H1 (cell line): ENCODE measurements around the gene ITGB5. TPM values are rescaled to one million over a fixed set of nuclear protein-coding genes. Genes with fewer than 3 reads are reported as not detected.

ENCODE experiments used
- CTCF ChIA-PET: fragments of 300-600 bp; sonication (Branson Sonifier 250); formaldehyde crosslinking; loops from one replicate; lab custom pipeline; 2021; ENCODE audit not compliant: partially characterized antibody; lab: Charles Lee
- POLR2A ChIA-PET: fragments of 300-600 bp; sonication (Branson Sonifier 250); formaldehyde crosslinking; loops from one replicate; lab custom pipeline; 2021; ENCODE audit warnings: inconsistent platforms; ENCODE audit not compliant: partially characterized antibody; lab: Charles Lee
- DNase-seq, 2 experiments: peaks; one replicate each; pipeline versions ENCODE4 v3.0.0 to v3.0.0-alpha.2; 2010 to 2022; ENCODE audit warnings: low spot score in 2 of 2, low read depth in 1 of 2, mixed read lengths in 1 of 2
- FAIRE-seq: peaks from 2 replicates; lab custom pipeline; 2011; peaks lifted over from hg19 to GRCh38; lab: Jason Lieb, UNC
- H2AFZ ChIP-seq: 2 replicates; pipeline ENCODE4 v1.8.1; 2012; ENCODE audit warnings: low read length, inconsistent platforms
- H2AK5ac ChIP-seq: 2 replicates; pipeline ENCODE4 v1.6.1; 2013; ENCODE audit warnings: low read depth, low read length
- H2BK120ac ChIP-seq: replicated peaks from 2 replicates; pipeline ENCODE3; 2013; ENCODE audit warnings: low read depth, low read length, inconsistent platforms
- H2BK12ac ChIP-seq: 2 replicates; pipeline ENCODE4 v1.6.1; 2013; ENCODE audit warnings: low read depth, low read length
- H2BK15ac ChIP-seq: 2 replicates; pipeline ENCODE4 v1.6.1; 2013; ENCODE audit warnings: low read length
- H2BK20ac ChIP-seq: 2 replicates; pipeline ENCODE4 v1.6.1; 2013; ENCODE audit warnings: low read length
- H2BK5ac ChIP-seq: 2 replicates; pipeline ENCODE4 v1.6.1; 2013; ENCODE audit warnings: low read depth, low read length
- H3K14ac ChIP-seq: 2 replicates; pipeline ENCODE4 v1.6.1; 2013; ENCODE audit warnings: inconsistent platforms; ENCODE audit not compliant: insufficient read length
- H3K18ac ChIP-seq: 2 replicates; pipeline ENCODE4 v1.6.1; 2013; ENCODE audit warnings: low read length; ENCODE audit errors: extremely low read depth
- H3K23ac ChIP-seq: 2 replicates; pipeline ENCODE4 v1.6.1; 2013; ENCODE audit warnings: inconsistent platforms; ENCODE audit not compliant: insufficient read length
- H3K23me2 ChIP-seq: 2 replicates; pipeline ENCODE4 v1.6.1; 2013; ENCODE audit warnings: low read depth, low read length
- H3K27ac ChIP-seq: 2 replicates; pipeline ENCODE4 v1.6.1; 2011; ENCODE audit warnings: low read depth, low read length, inconsistent platforms
- H3K27me3 ChIP-seq, 4 experiments: replicated peaks in 1 of 4; 1 replicate in 1 of 4; 2 replicates in 3 of 4; pipeline versions ENCODE4 v1.6.1 to v1.8.1; 2011 to 2013; ENCODE audit warnings: low read length in 3 of 4, mild to moderate bottlenecking in 3 of 4, inconsistent platforms in 2 of 4, mixed read lengths in 2 of 4, moderate library complexity in 1 of 4; ENCODE audit not compliant: control insufficient read depth in 3 of 4, insufficient read depth in 3 of 4; ENCODE audit errors: extremely low read depth in 1 of 4
- H3K36me3 ChIP-seq, 4 experiments: 2 replicates each; pipeline versions ENCODE4 v1.6.1 to v1.8.1; 2011 to 2013; ENCODE audit warnings: mild to moderate bottlenecking in 4 of 4, low read length in 3 of 4, moderate library complexity in 2 of 4, control low read depth in 1 of 4, inconsistent platforms in 1 of 4; ENCODE audit not compliant: insufficient read depth in 4 of 4, control insufficient read depth in 2 of 4
- H3K4ac ChIP-seq: replicated peaks from 2 replicates; pipeline ENCODE3; 2013; ENCODE audit warnings: low read length, low read depth, mixed read lengths, inconsistent platforms; ENCODE audit not compliant: insufficient read length
- H3K4me1 ChIP-seq, 4 experiments: replicated peaks in 1 of 4; 1 replicate in 1 of 4; 2 replicates in 3 of 4; pipeline versions ENCODE4 v1.6.1 to v1.8.1; 2011 to 2013; ENCODE audit warnings: low read length in 3 of 4, inconsistent platforms in 2 of 4, mixed read lengths in 1 of 4; ENCODE audit not compliant: insufficient read depth in 4 of 4, control insufficient read depth in 3 of 4
- H3K4me2 ChIP-seq, 2 experiments: 2 replicates each; pipeline versions ENCODE4 v1.6.1 to v1.8.1; 2011 to 2013; ENCODE audit warnings: low read depth in 2 of 2, low read length in 2 of 2, control low read depth in 1 of 2, inconsistent platforms in 1 of 2, mild to moderate bottlenecking in 1 of 2; ENCODE audit not compliant: insufficient read depth in 1 of 2
- H3K4me3 ChIP-seq, 4 experiments: fragments of 200-600, 300-600 bp in 1 of 4; sonication (generic), shearing (Covaris generic), sonication (Bioruptor Twin) in 1 of 4; 2 replicates each; pipeline versions ENCODE4 v1.5.1 to v1.8.1; 2011 to 2016; ENCODE audit warnings: low read length in 4 of 4, low read depth in 3 of 4, control low read depth in 2 of 4, inconsistent platforms in 2 of 4, mild to moderate bottlenecking in 2 of 4, mixed read lengths in 1 of 4, moderate library complexity in 1 of 4; ENCODE audit not compliant: insufficient read depth in 2 of 4; ENCODE audit errors: extremely low read depth in 1 of 4
- H3K56ac ChIP-seq: replicated peaks from 2 replicates; pipeline ENCODE3; 2013; ENCODE audit warnings: low read depth, mild to moderate bottlenecking, mixed read lengths, low read length, inconsistent platforms; ENCODE audit not compliant: insufficient read length
- H3K79me1 ChIP-seq: 2 replicates; pipeline ENCODE4 v1.6.1; 2013; ENCODE audit warnings: low read depth, low read length, control low read depth
- H3K79me2 ChIP-seq, 2 experiments: 2 replicates each; pipeline versions ENCODE4 v1.6.1 to v1.8.1; 2012 to 2013; ENCODE audit warnings: low read length in 2 of 2, mild to moderate bottlenecking in 2 of 2, inconsistent platforms in 1 of 2; ENCODE audit not compliant: insufficient read depth in 2 of 2, control insufficient read depth in 1 of 2
- H3K9ac ChIP-seq, 4 experiments: replicated peaks in 1 of 4; 1 replicate in 1 of 4; 2 replicates in 3 of 4; pipeline versions ENCODE4 v1.6.1 to v1.8.1; 2011 to 2013; ENCODE audit warnings: low read depth in 3 of 4, low read length in 3 of 4, control low read depth in 2 of 4, mild to moderate bottlenecking in 2 of 4, moderate library complexity in 2 of 4, inconsistent platforms in 1 of 4; ENCODE audit errors: extremely low read depth in 1 of 4
- H3K9me3 ChIP-seq, 2 experiments: 2 replicates each; pipeline versions ENCODE4 v1.6.1 to v1.8.1; 2012 to 2013; ENCODE audit warnings: mild to moderate bottlenecking in 2 of 2, moderate library complexity in 2 of 2, control low read depth in 1 of 2, inconsistent platforms in 1 of 2, low read depth in 1 of 2, low read length in 1 of 2, mixed read lengths in 1 of 2; ENCODE audit not compliant: insufficient read depth in 2 of 2
- H4K20me1 ChIP-seq, 2 experiments: replicated peaks in 1 of 2; 2 replicates each; pipeline versions ENCODE3 to v1.8.1; 2011 to 2013; ENCODE audit warnings: inconsistent platforms in 2 of 2, low read length in 2 of 2, mild to moderate bottlenecking in 1 of 2; ENCODE audit not compliant: insufficient read depth in 2 of 2, control insufficient read depth in 1 of 2
- H4K5ac ChIP-seq: 2 replicates; pipeline ENCODE4 v1.6.1; 2013; ENCODE audit warnings: low read length, low read depth, mixed read lengths, inconsistent platforms; ENCODE audit not compliant: insufficient read length
- H4K8ac ChIP-seq: 2 replicates; pipeline ENCODE4 v1.8.0; 2013; ENCODE audit warnings: mild to moderate bottlenecking, moderate library complexity, low read length, inconsistent platforms; ENCODE audit not compliant: insufficient read depth; ENCODE audit errors: extremely low read depth
- H4K91ac ChIP-seq: replicated peaks from 2 replicates; pipeline ENCODE3; 2013; ENCODE audit warnings: low read length, mixed read lengths, inconsistent platforms; ENCODE audit not compliant: insufficient read length
- ASH2L ChIP-seq: fragments of 200-600, 300-600 bp; sonication (generic); IDR thresholded peaks from one replicate; pipeline ENCODE4 v1.7.1; 2017; ENCODE audit warnings: low read length
- ATF3 ChIP-seq: IDR thresholded peaks from 2 replicates; pipeline ENCODE4 v1.6.1; 2011; ENCODE audit warnings: low read depth, mild to moderate bottlenecking, low read length; ENCODE audit not compliant: insufficient read depth
- BACH1 ChIP-seq: IDR thresholded peaks from 2 replicates; pipeline ENCODE4 v1.6.1; 2012; ENCODE audit warnings: low read length, improper control_type of control experiment
- CBX8 ChIP-seq: fragments of 300-800, 300-1000 bp; sonication (generic); IDR thresholded peaks from 2 replicates; pipeline ENCODE4 v1.7.1; 2016; ENCODE audit warnings: low read depth, low read length, borderline replicate concordance
- CHD1 ChIP-seq: IDR thresholded peaks from 2 replicates; pipeline ENCODE4 v1.6.1; 2012; ENCODE audit warnings: low read depth, low read length, improper control_type of control experiment
- CTBP2 ChIP-seq: IDR thresholded peaks from 2 replicates; pipeline ENCODE4 v1.7.0; 2011; ENCODE audit warnings: borderline replicate concordance, mild to moderate bottlenecking, moderate library complexity, mixed read lengths, low read length; ENCODE audit not compliant: insufficient read depth, insufficient read length
- FOSL1 ChIP-seq: IDR thresholded peaks from 2 replicates; pipeline ENCODE4 v1.6.1; 2011; ENCODE audit warnings: mild to moderate bottlenecking, low read depth, low read length, moderate library complexity; ENCODE audit not compliant: insufficient read depth
- MAFK ChIP-seq: IDR thresholded peaks from 2 replicates; pipeline ENCODE4 v1.6.1; 2012; ENCODE audit warnings: low read depth, mild to moderate bottlenecking, improper control_type of control experiment, low read length
- PHF8 ChIP-seq: fragments of 200-600 bp; sonication (generic); conservative IDR thresholded peaks from 2 replicates; pipeline ENCODE4 v1.7.1; 2012; ENCODE audit warnings: low read depth, mild to moderate bottlenecking, inconsistent platforms, low read length, moderate library complexity
- RFX5 ChIP-seq: IDR thresholded peaks from 2 replicates; pipeline ENCODE4 v1.6.1; 2011; ENCODE audit warnings: low read depth, low read length, improper control_type of control experiment, borderline replicate concordance
- RNF2 ChIP-seq: fragments of 200-900, 300-1000 bp; sonication (generic); IDR thresholded peaks from 2 replicates; pipeline ENCODE4 v1.7.1; 2016; ENCODE audit warnings: borderline replicate concordance, low read depth, mild to moderate bottlenecking, antibody characterized with exemption, low read length; ENCODE audit not compliant: poor library complexity, severe bottlenecking; ENCODE audit errors: missing control alignments
- YY1 ChIP-seq: IDR thresholded peaks from 2 replicates; pipeline ENCODE4 v1.6.1; 2011; ENCODE audit warnings: low read depth, mild to moderate bottlenecking, low read length
- WGBS, 2 experiments: shearing (Covaris generic) in 1 of 2; methylation state at CpG; one replicate each; pipeline versions ENCODE4 v1.1.6 to v1.1.7; 2013 to 2015; ENCODE audit warnings: low lambda C conversion rate in 2 of 2, mixed read lengths in 2 of 2, inconsistent platforms in 1 of 2, low coverage in 1 of 2, missing lambda C conversion rate in 1 of 2; ENCODE audit not compliant: insufficient replicate concordance in 2 of 2, insufficient coverage in 1 of 2, insufficient read length in 1 of 2; ENCODE audit errors: extremely low coverage in 1 of 2, missing lambda C conversion rate in 1 of 2; 5-methylcytosine and 5-hydroxymethylcytosine counted together
- polyA plus RNA-seq, 7 experiments: library from polyadenylated mRNA; depleted of rRNA in 3 of 7; stranded (reverse) in 5 of 7; unstranded in 2 of 7; fragments of >200 nt in 5 of 7; fragments of 200-250 nt in 2 of 7; gene quantifications; 1 replicate in 5 of 7; 2 replicates in 1 of 7; 4 replicates in 1 of 7; pipeline versions ENCODE4 v1.2.1 to v1.2.3, GENCODE V29; 2011 to 2013; ENCODE audit warnings: missing spikeins in 2 of 7, mixed read lengths in 2 of 7
- total RNA-seq: library from RNA; stranded (reverse); fragmentation: NEBNext Ultra II Directional; extraction: Animal tissue kit (Norgen Biotek cat#: 25700); gene quantifications from 2 replicates; pipeline ENCODE4 v1.2.1, GENCODE V29; 2021

The ITGB5 gene
- total and polyA plus RNA-seq, 2 of the 8 experiments (the other 6 are each of a cell fraction or from before 2014, with no cell fraction given) = 101 to 268 TPM

GRCh38 chr3:124824286-124824915 lies 62.8 kb downstream of the ITGB5 start:
- no peak overlapping the region for H2AK5ac ChIP-seq
- H3K23ac ChIP-seq = no peak overlapping the region
- H2BK20ac ChIP-seq = no peak overlapping the region
- H3K4ac ChIP-seq = no peak overlapping the region
- no peaks in the 10 kb centered on the region for H4K20me1 ChIP-seq
- CTCF ChIA-PET = interaction anchor here (0.9 to 2.9 kb wide), 3 partner anchors 14 to 38 kb away, joined by 3 to 11 read pairs (median 8); no protein-coding TSS in a partner anchor
- no peak overlapping the region for H2BK5ac ChIP-seq
- no peak overlapping the region for H4K5ac ChIP-seq
- H3K18ac ChIP-seq = no peak overlapping the region
- no peak overlapping the region for H3K27ac ChIP-seq
- WGBS, 2 experiments = 81% methylated on average over 4 of the region's 4 CpGs; no CpG with 5 or more reads in 1 of the 2 experiments
- H2BK12ac ChIP-seq = no peak overlapping the region
- H3K4me3 ChIP-seq = no peak overlapping the region
- H3K23me2 ChIP-seq = no peaks in the 10 kb centered on the region
- no peak for FAIRE-seq
- H3K36me3 ChIP-seq = peaks cover 0 to 3% (median 0%) of the 10 kb centered on the region in 4 experiments; a peak in 1 of 8 replicates
- H2BK15ac ChIP-seq = 0 out of 2 replicates have a peak overlapping the region, but pooled peaks have one; percentile 77
- no peak overlapping the region for H4K8ac ChIP-seq
- DNase-seq = no peak
- H3K79me1 ChIP-seq = no peaks in the 10 kb centered on the region
- H2BK120ac ChIP-seq = no peak overlapping the region
- H3K9ac ChIP-seq = no peak overlapping the region
- no peak overlapping the region for H3K56ac ChIP-seq
- H3K4me2 ChIP-seq = no peak overlapping the region
- no peak overlapping the region for H4K91ac ChIP-seq
- POLR2A ChIA-PET = interaction anchor here (1.0 kb wide), 1 partner anchor 9 kb away, joined by 3 read pairs; no protein-coding TSS in a partner anchor
- H3K79me2 ChIP-seq = 0 out of 4 replicates have a peak, but pooled peaks cover 0 to 3% of the 10 kb centered on the region in 2 experiments
- no peaks in the 10 kb centered on the region; a peak in 1 of 7 replicates for H3K27me3 ChIP-seq
- H2AFZ ChIP-seq = no peak overlapping the region
- peaks cover 5 to 23% (median 18%) of the 10 kb centered on the region in 4 experiments for H3K4me1 ChIP-seq
- H3K14ac ChIP-seq = no peak overlapping the region
- no peaks in the 10 kb centered on the region for H3K9me3 ChIP-seq
- TF ChIP-seq MAFK = no peak
- TF ChIP-seq PHF8 = no peak
- TF ChIP-seq RNF2 = no peak
- TF ChIP-seq ASH2L = no peak
- TF ChIP-seq CBX8 = no peak
- TF ChIP-seq FOSL1 = no peak
- no peak for TF ChIP-seq CTBP2
- TF ChIP-seq RFX5 = no peak
- no peak for TF ChIP-seq ATF3
- TF ChIP-seq BACH1 = no peak
- TF ChIP-seq YY1 = no peak
- TF ChIP-seq CHD1 = no peak
